ENCODE data around the gene RNF144B.
"Not testable (repeated sequence)": the region's sequence is repeated elsewhere in the genome, so short reads cannot be mapped to it uniquely, and the experiment has no call there.

Gene RNF144B

GRCh38 chr6:18380158-18380836, 6.9 kb upstream of the RNF144B start:
- no peak for DNase-seq

GRCh38 chr6:18380851-18381250, 6.3 kb upstream of the RNF144B start:
- no peak for DNase-seq

GRCh38 chr6:18383441-18383840, 3.7 kb upstream of the RNF144B start:
- no peak for DNase-seq

- no peak for DNase-seq
Measured at GRCh38 chr6:18384621-18385020, 2.5 kb upstream of the RNF144B start.

GRCh38 chr6:18386298-18386976, 713 bp upstream of the RNF144B start:
- DNase-seq: no peak

- DNase-seq: no peak
Measured at GRCh38 chr6:18388271-18388670, 1.1 kb downstream of the RNF144B start.

- DNase-seq: no peak
Measured at GRCh38 chr6:18388942-18389341, 1.8 kb downstream of the RNF144B start.

GRCh38 chr6:18389479-18389878, 2.3 kb downstream of the RNF144B start:
- DNase-seq: no peak

GRCh38 chr6:18390476-18390875, 3.3 kb downstream of the RNF144B start:
- DNase-seq: no peak

DNA sequence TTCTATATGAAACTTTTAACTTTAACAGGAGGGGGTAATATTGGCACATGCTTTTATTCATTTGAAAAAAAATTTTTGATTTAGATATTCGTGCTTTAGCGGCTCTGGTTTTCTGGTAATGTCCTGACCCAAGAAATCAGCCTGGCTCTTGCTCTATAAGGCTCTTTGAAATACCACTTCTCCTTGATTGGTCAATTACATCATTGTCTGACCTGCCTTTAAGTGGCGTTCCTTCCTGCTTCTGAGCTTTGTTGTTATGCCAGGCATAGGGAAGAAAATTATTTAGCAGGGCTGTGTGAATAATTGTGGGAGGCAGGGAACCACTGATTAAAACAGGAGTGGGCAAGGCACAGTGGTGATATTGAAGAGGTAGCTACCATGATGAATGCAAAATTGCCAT, 3.9 kb downstream of the RNF144B start:
- no peak for DNase-seq

GRCh38 chr6:18392346-18392877, 5.3 kb downstream of the RNF144B start:
- DNase-seq: no peak

DNA sequence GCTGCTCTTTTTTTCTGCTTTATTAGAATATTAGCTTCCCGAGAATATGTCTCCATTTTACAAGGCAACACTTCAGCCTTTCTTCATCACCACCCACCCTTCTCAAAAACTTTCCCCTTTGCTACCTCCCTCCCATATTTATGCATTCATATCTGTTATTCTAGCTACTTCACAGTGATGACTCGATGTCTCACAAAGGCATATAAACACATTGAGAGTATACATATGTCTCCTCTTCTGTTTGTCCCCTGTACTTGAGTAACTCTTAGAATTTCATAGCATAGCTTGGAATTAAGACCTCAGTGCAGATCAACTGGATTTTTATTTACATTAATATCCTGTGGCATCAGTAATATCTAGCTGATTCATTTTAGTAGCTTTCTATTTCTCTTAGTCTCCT, 6.5 kb downstream of the RNF144B start:
- DNase-seq: no peak

DNA sequence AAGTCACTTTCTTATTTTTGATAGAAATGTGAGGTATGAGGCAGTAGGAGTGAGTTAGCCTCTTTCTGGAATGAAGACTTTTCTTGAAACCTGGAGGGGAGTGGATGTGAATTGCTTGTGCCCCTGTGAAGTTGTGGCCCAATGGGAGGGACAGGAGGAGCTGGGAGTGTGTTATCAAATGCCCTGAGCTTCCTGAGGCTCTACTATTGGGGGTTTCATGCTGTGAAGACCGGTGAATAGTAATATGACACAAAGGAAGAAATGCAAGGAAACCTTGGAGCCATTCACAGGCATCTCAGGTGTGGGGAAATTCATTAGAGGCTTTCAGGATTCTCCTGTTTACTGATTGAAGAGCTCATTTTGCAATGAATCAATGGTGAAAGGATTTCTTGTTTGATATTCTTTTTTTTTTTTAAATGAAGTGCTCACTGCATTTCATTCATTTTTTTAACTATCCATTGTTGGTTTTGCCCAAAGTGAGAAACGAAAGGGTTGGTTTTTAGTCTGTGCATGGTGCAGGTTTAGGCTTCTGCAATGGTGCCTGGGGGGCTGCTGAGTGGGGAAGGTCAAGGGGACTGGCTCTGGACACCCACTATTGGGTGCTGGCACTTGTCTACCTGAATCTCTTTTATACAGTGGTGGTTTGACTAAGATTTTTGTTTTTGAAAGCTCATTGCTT, 8.2 kb downstream of the RNF144B start:
- no peak for DNase-seq

GRCh38 chr6:18395856-18396197, 8.7 kb downstream of the RNF144B start:
- no peak for DNase-seq

DNA sequence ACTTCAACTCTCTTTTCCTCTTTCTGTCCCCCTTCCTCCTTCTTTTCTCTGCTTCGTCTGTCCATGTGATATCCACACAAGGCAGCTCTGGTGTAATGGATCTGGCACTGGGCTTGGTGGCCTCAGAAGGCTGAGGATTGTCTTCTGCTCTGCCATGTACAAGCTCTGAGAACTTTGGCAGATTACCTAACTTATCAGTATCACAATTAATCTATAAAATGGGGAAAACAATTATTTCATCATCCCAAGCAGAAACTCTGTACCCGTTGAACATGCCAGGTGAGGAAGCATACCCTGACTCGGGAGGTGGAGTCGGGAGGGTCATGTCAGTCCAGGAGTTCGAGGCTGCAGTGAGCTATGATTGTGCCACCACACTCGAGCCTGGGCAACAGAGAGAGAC, 10.6 kb downstream of the RNF144B start:
- DNase-seq: no peak

DNA sequence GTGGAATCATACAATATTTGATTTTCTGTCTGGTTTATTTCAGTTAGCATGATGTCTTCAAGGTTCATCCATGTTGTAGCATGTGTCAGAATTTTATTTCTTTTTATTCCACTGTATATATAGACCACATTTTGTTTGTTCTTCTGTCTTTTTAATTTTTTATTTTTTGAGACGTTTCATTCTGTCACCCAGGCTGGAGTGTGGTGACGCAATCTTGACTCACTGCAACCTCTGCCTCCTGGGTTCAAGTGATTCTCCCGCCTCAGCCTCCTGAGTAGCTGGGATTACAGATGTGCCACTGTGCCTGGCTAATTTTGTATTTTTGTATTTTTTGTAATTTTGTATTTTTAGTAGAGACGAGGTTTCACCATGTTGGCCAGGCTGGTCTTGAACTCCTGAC, 11.1 kb downstream of the RNF144B start:
- DNase-seq: not testable (repeated sequence)

- DNase-seq: no peak
Measured at GRCh38 chr6:18400831-18401446, 13.8 kb downstream of the RNF144B start.

DNA sequence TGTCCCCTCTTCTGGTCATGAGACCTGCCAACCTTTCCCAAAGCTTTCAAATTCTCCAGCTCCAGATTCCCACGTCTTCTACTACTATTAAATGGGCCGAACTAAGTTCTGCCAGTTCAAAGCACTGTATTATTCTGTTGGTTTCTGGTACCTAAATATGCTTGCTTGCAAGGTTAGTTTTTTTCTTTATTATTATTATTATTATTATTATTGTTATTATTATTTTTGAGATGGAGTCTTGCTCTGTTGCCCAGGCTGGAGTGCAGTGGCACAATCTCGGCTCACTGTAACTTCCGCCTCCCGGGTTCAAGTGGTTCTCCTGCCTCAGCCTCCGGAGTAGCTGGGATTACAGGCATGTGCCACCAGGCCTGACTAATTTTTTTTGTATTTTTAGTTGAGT, 17.8 kb downstream of the RNF144B start:
- DNase-seq: not testable (repeated sequence)

GRCh38 chr6:18405477-18406293, 18.5 kb downstream of the RNF144B start:
- no peak for DNase-seq

DNA sequence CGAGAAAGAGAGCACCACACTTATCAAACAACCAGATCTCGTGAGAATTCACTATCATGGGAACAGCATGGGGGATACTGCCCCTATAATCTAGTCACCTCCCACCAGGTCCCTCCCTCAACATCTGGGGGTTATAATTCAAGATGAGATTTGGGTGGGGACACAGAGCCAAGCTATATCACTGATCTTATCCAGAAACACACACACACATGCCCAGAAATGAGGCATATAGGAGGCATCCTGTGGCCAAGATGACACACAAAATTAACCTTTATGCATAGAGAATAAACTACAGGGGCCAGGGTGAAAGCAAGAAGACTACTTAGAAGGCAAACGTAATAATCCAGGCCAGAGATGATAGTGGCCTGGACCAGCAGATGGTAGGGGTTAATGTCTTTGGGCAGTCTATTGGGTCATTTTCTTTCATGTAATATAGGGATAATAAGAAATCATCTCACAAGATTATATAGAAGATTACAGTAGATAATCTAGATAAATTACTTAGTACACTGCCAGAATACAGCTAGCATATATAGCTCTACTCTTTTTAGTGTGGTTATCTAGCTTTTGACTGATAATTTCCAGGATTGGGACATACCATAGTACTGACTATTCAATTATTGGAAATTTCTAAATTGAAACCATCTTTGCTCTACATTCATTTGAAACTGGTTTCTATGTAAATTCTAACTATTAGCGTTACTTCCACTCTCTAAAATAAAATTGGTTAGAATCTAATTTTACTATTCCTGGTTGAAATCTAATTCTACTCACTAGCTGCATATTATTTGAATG, 20.0 kb downstream of the RNF144B start:
- DNase-seq: no peak

DNA sequence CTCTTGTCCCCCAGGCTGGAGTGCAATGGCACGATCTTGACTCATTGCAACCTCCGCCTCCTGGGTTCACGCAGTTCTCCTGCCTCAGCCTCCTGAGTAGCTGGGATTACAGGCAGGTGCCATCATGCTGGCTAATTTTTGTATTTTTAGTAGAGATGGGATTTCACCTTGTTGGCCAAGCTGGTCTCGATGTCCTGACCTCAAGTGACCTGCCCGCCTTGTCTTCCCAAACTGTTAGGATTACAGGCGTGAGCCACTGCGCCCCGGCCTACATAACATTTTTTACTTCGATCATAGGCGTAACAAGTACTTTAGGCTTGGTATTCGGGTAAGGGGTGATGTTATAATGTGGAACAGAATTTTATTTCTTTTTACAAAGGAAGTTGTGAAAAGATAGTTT, 22.5 kb downstream of the RNF144B start:
- DNase-seq: not testable (repeated sequence)

- no peak for DNase-seq
Measured at GRCh38 chr6:18410412-18410811, 23.3 kb downstream of the RNF144B start.
